ENCODE data around the gene OGT. TPM values are rescaled to one million over a fixed set of nuclear protein-coding genes. Genes with fewer than 3 reads are reported as not detected.
A peak's percentile ranks its signal among the peaks of the same experiment; 100 is the strongest.
"Not testable (repeated sequence)": the region's sequence is repeated elsewhere in the genome, so short reads cannot be mapped to it uniquely, and the experiment has no call there.

OGT gene
- polyA plus RNA-seq, 2 of the 4 experiments (the other 2 are of a cell fraction): 42.7 to 290 TPM

GRCh38 chrX:71549986-71550385 is 17.1 kb downstream of the OGT start:
- FAIRE-seq: peak; percentile 18
- POLR2A ChIA-PET: no interaction called here
- no peak for DNase-seq (ENCODE audit: low read depth in 1 of 2, low spot score in 1 of 2)
- 95% methylated on average over 1 of the region's 1 CpG for WGBS (ENCODE audit: missing lambda C conversion rate)
- Histone ChIP-seq H3K9me3 (no peaks in the 10 kb centered on the region), H3K4me3 (no peak overlapping the region), H3K4me2 (no peak overlapping the region), H3K4me1 (peaks cover 9% of the 10 kb centered on the region; the same call in 2 of the 3 replicates), H3K27ac (no peak overlapping the region)
- TF ChIP-seq ELK1 (IDR thresholded peaks at IDR 0.05; ENCODE audit: low read depth, low read length) (no peak), CBX8 (IDR thresholded peaks at IDR 0.05) (no peak)
- ATAC-seq: no peak
- CTCF ChIA-PET: interaction anchor here (1.0 to 1.8 kb wide), 2 partner anchors 14 to 17 kb away, joined by 3 to 6 read pairs; partner anchors contain the start of gene OGT

- Histone ChIP-seq H3K27ac (no peak overlapping the region), H3K9me3 (no peaks in the 10 kb centered on the region), H3K4me2 (no peak overlapping the region), H3K4me3 (no peak overlapping the region), H3K4me1 (peaks cover 8% of the 10 kb centered on the region)
- ChIA-PET CTCF (interaction anchor here (0.7 to 1.8 kb wide), 3 partner anchors 11 to 17 kb away, joined by 3 to 6 read pairs (median 3); partner anchors contain the start of gene OGT), POLR2A (no interaction called here)
- FAIRE-seq (no peak), ATAC-seq (no peak), DNase-seq (ENCODE audit: low read depth in 1 of 2, low spot score in 1 of 2) (no peak)
- TF ChIP-seq FOSL2 (IDR thresholded peaks at IDR 0.05): no peak
- no peak for TF ChIP-seq FOSL2 (CRISPR knock-in tag; IDR thresholded peaks at IDR 0.05)
- TF ChIP-seq ELK1 (IDR thresholded peaks at IDR 0.05; ENCODE audit: low read depth, low read length): no peak
- TF ChIP-seq CBX8 (IDR thresholded peaks at IDR 0.05): no peak
- TF ChIP-seq HOXB13 (CRISPR knock-in tag; IDR thresholded peaks at IDR 0.05; ENCODE audit: low read depth): no peak
- TF ChIP-seq HMGXB4 (CRISPR knock-in tag; IDR thresholded peaks at IDR 0.05; ENCODE audit: borderline replicate concordance): no peak
- no peak for TF ChIP-seq ZFP36 (IDR thresholded peaks at IDR 0.05; ENCODE audit: borderline replicate concordance, partially characterized antibody)
- no peak for TF ChIP-seq CBX2 (IDR thresholded peaks at IDR 0.05; ENCODE audit: borderline replicate concordance, low read depth)
- no peak for TF ChIP-seq ZNF302 (CRISPR knock-in tag; IDR thresholded peaks at IDR 0.05)
- 84% methylated on average over 3 of the region's 3 CpGs for WGBS (ENCODE audit: missing lambda C conversion rate)
Observed at GRCh38 chrX:71550578-71550977, 17.7 kb downstream of the OGT start.

GRCh38 chrX:71556036-71556435 is 23.1 kb downstream of the OGT start:
- Histone ChIP-seq H3K27ac (no peak overlapping the region), H3K4me1 (peaks cover 22% of the 10 kb centered on the region), H3K9me3 (no peaks in the 10 kb centered on the region), H3K4me2 (peak overlapping the region; percentile 44), H3K4me3 (no peak overlapping the region)
- 83% methylated on average over 3 of the region's 3 CpGs for WGBS (ENCODE audit: missing lambda C conversion rate)
- ChIA-PET POLR2A (interaction anchor here (1.0 kb wide), 1 partner anchor 121 kb away, joined by 3 read pairs; no protein-coding TSS in a partner anchor), CTCF (interaction anchor here (1.1 to 1.5 kb wide), 3 partner anchors 8 to 157 kb away, joined by 3 to 7 read pairs (median 3); no protein-coding TSS in a partner anchor)
- ATAC-seq (no peak), DNase-seq (ENCODE audit: low read depth in 1 of 2, low spot score in 1 of 2) (no peak), FAIRE-seq (peak; percentile 79)
- TF ChIP-seq RCOR1 (IDR thresholded peaks at IDR 0.05; ENCODE audit: low read depth, low read length): no peak
- no peak for TF ChIP-seq HOXA7 (CRISPR knock-in tag; IDR thresholded peaks at IDR 0.05)
- TF ChIP-seq EP300 (IDR thresholded peaks at IDR 0.05): no peak
- no peak for TF ChIP-seq ZFP36 (IDR thresholded peaks at IDR 0.05; ENCODE audit: borderline replicate concordance, partially characterized antibody)
- no peak for TF ChIP-seq EHF (CRISPR knock-in tag; IDR thresholded peaks at IDR 0.05)

- ATAC-seq: no peak
- WGBS (ENCODE audit: missing lambda C conversion rate): 92% methylated on average over 5 of the region's 5 CpGs
- ChIA-PET POLR2A (no interaction called here), CTCF (no interaction called here)
- Histone ChIP-seq H3K4me1 (peaks cover 22% of the 10 kb centered on the region), H3K4me2 (no peak overlapping the region), H3K4me3 (no peak overlapping the region), H3K27ac (no peak overlapping the region), H3K9me3 (no peaks in the 10 kb centered on the region)
- no peak for DNase-seq (ENCODE audit: low read depth in 1 of 2, low spot score in 1 of 2)
- FAIRE-seq: no peak
- TF ChIP-seq MAFK (IDR thresholded peaks at IDR 0.05; ENCODE audit: partially characterized antibody): peak; percentile 77
- TF ChIP-seq ZNF302 (CRISPR knock-in tag; IDR thresholded peaks at IDR 0.05): no peak
Observed at GRCh38 chrX:71558920-71559319, 26.0 kb downstream of the OGT start.

GRCh38 chrX:71559773-71560172 is 26.9 kb downstream of the OGT start:
- H3K4me3 ChIP-seq; FAIRE-seq; CTCF ChIA-PET; H3K9me3 ChIP-seq; DNase-seq (ENCODE audit: low read depth in 1 of 2, low spot score in 1 of 2); H3K4me2 ChIP-seq; H3K27ac ChIP-seq; ATAC-seq; POLR2A ChIA-PET: not testable (repeated sequence)
- 59% methylated on average over 6 of the region's 6 CpGs for WGBS (ENCODE audit: missing lambda C conversion rate)
- H3K4me1 ChIP-seq: peaks cover 17% of the 10 kb centered on the region

Data from A549 (cell line).